Mesenchymal stem cell (in vitro differentiated cells and primary cell): ENCODE measurements around the gene PPP1R13L.
A peak's percentile ranks its signal among the peaks of the same experiment; 100 is the strongest.

ENCODE experiments used
- DNase-seq: peaks from one replicate; pipeline ENCODE4 v3.0.0-alpha.2; 2013
- H2AFZ ChIP-seq: one replicate; pipeline ENCODE4 v1.6.1; 2013; ENCODE audit warnings: low read depth, mild to moderate bottlenecking, control low read depth, inconsistent platforms, low read length, moderate library complexity
- H2AK5ac ChIP-seq: 2 replicates; pipeline ENCODE4 v1.6.1; 2013; ENCODE audit warnings: low read length, moderate library complexity, mild to moderate bottlenecking, inconsistent platforms; ENCODE audit not compliant: severe bottlenecking
- H2BK120ac ChIP-seq: one replicate; pipeline ENCODE4 v1.6.1; 2013; ENCODE audit warnings: low read depth, mild to moderate bottlenecking, inconsistent platforms, low read length, moderate library complexity
- H2BK12ac ChIP-seq, 2 experiments: one replicate each; pipeline ENCODE4 v1.6.1; 2013; ENCODE audit warnings: inconsistent platforms in 2 of 2, low read length in 2 of 2, mild to moderate bottlenecking in 2 of 2, moderate library complexity in 2 of 2, control low read depth in 1 of 2
- H2BK15ac ChIP-seq: one replicate; pipeline ENCODE4 v1.6.1; 2013; ENCODE audit warnings: mild to moderate bottlenecking, low read depth, inconsistent platforms; ENCODE audit not compliant: poor library complexity, severe bottlenecking
- H2BK5ac ChIP-seq: 2 replicates; pipeline ENCODE4 v1.6.1; 2013; ENCODE audit warnings: low read depth, mild to moderate bottlenecking, low read length, control low read depth, inconsistent platforms; ENCODE audit not compliant: poor library complexity, severe bottlenecking
- H3K14ac ChIP-seq, 2 experiments: one replicate each; pipeline ENCODE4 v1.6.1; 2013; ENCODE audit warnings: inconsistent platforms in 2 of 2, low read length in 2 of 2, control low read depth in 1 of 2, mild to moderate bottlenecking in 1 of 2, moderate library complexity in 1 of 2
- H3K18ac ChIP-seq, 2 experiments: one replicate each; pipeline ENCODE4 v1.6.1; 2013; ENCODE audit warnings: inconsistent platforms in 2 of 2, low read length in 2 of 2, control low read depth in 1 of 2, low read depth in 1 of 2, mild to moderate bottlenecking in 1 of 2
- H3K23ac ChIP-seq, 2 experiments: one replicate each; pipeline ENCODE4 v1.6.1; 2013; ENCODE audit warnings: inconsistent platforms in 2 of 2, low read length in 2 of 2, mild to moderate bottlenecking in 2 of 2, moderate library complexity in 2 of 2, control low read depth in 1 of 2
- H3K27ac ChIP-seq: 2 replicates; pipeline ENCODE4 v1.5.1; 2013; ENCODE audit warnings: mild to moderate bottlenecking, moderate library complexity, low read length, control low read depth, inconsistent platforms; ENCODE audit not compliant: poor library complexity, severe bottlenecking
- H3K27me3 ChIP-seq, 2 experiments: 2 replicates each; pipeline versions ENCODE4 v1.6.1 to v1.7.0; 2013; ENCODE audit warnings: low read length in 2 of 2, mild to moderate bottlenecking in 2 of 2, moderate library complexity in 2 of 2, control low read depth in 1 of 2, inconsistent platforms in 1 of 2; ENCODE audit not compliant: control insufficient read depth in 1 of 2, insufficient read depth in 1 of 2
- H3K36me3 ChIP-seq, 2 experiments: 2 replicates each; pipeline versions ENCODE4 v1.6.1 to v1.7.0; 2013; ENCODE audit warnings: low read length in 2 of 2, control low read depth in 1 of 2, inconsistent platforms in 1 of 2, low read depth in 1 of 2, mild to moderate bottlenecking in 1 of 2; ENCODE audit not compliant: insufficient read depth in 2 of 2, control insufficient read depth in 1 of 2
- H3K4ac ChIP-seq, 2 experiments: one replicate each; pipeline ENCODE4 v1.6.1; 2013; ENCODE audit warnings: inconsistent platforms in 2 of 2, low read length in 2 of 2, mild to moderate bottlenecking in 2 of 2, moderate library complexity in 2 of 2, control low read depth in 1 of 2, low read depth in 1 of 2
- H3K4me1 ChIP-seq: 2 replicates; pipeline ENCODE4 v1.6.1; 2013; ENCODE audit warnings: low read depth, low read length, control low read depth; ENCODE audit not compliant: control insufficient read depth, insufficient read depth
- H3K4me2 ChIP-seq: 2 replicates; pipeline ENCODE4 v1.6.1; 2013; ENCODE audit warnings: low read length, mild to moderate bottlenecking, inconsistent platforms; ENCODE audit not compliant: poor library complexity, severe bottlenecking
- H3K4me3 ChIP-seq, 2 experiments: 2 replicates each; pipeline versions ENCODE4 v1.5.1 to v1.7.0; 2013; ENCODE audit warnings: low read length in 2 of 2, mild to moderate bottlenecking in 2 of 2, control low read depth in 1 of 2, low read depth in 1 of 2; ENCODE audit not compliant: insufficient read depth in 1 of 2
- H3K79me1 ChIP-seq: replicated peaks from 2 replicates; pipeline ENCODE4 v1.6.1; 2013; ENCODE audit warnings: mild to moderate bottlenecking, control low read depth, low read length, inconsistent platforms; ENCODE audit not compliant: poor library complexity, severe bottlenecking
- H3K9ac ChIP-seq: 2 replicates; pipeline ENCODE4 v1.7.0; 2013; ENCODE audit warnings: mild to moderate bottlenecking, low read length, moderate library complexity
- H3K9me3 ChIP-seq: 2 replicates; pipeline ENCODE4 v1.7.0; 2013; ENCODE audit warnings: mild to moderate bottlenecking, low read length; ENCODE audit not compliant: control insufficient read depth
- H4K8ac ChIP-seq: one replicate; pipeline ENCODE4 v1.6.1; 2013; ENCODE audit warnings: inconsistent platforms, mild to moderate bottlenecking, low read length, moderate library complexity
- H4K91ac ChIP-seq: one replicate; pipeline ENCODE4 v1.6.1; 2013; ENCODE audit warnings: mild to moderate bottlenecking, low read length, inconsistent platforms
- WGBS: methylation state at CpG from one replicate; pipeline ENCODE4 v1.1.7; 2013; ENCODE audit warnings: mixed read lengths; 5-methylcytosine and 5-hydroxymethylcytosine counted together

Gene PPP1R13L

GRCh38 chr19:45400192-45400591, 4.7 kb downstream of the PPP1R13L start:
- Histone ChIP-seq H3K27me3 (no peaks in the 10 kb centered on the region), H3K14ac (no peak overlapping the region), H3K18ac (no peak overlapping the region), H2BK12ac (no peak overlapping the region), H3K4me1 (peaks cover 28% of the 10 kb centered on the region), H4K91ac (no peak overlapping the region), H2BK5ac (no peak overlapping the region), H3K79me1 (peaks cover 26% of the 10 kb centered on the region), H2BK15ac (no peak overlapping the region), H4K8ac (no peak overlapping the region), H3K23ac (no peak overlapping the region), H3K9me3 (no peaks in the 10 kb centered on the region), H2BK120ac (no peak overlapping the region), H2AFZ (no peak overlapping the region), H2AK5ac (no peak overlapping the region), H3K27ac (no peak overlapping the region), H3K4ac (no peak overlapping the region), H3K9ac (no peak overlapping the region), H3K36me3 (peaks cover 0 to 24% of the 10 kb centered on the region in 2 experiments), H3K4me2 (no peak overlapping the region), H3K4me3 (peak overlapping the region in 1 of 2 experiments; percentile 14)
- DNase-seq: no peak
- 85% methylated on average over 6 of the region's 6 CpGs for whole genome bisulfite sequencing

GRCh38 chr19:45395821-45396617, 8.8 kb downstream of the PPP1R13L start:
- no peak overlapping the region for H3K18ac ChIP-seq
- peaks cover 8% of the 10 kb centered on the region for H3K4me1 ChIP-seq
- peaks cover 12% of the 10 kb centered on the region for H3K79me1 ChIP-seq
- no peak overlapping the region for H3K23ac ChIP-seq
- H3K4ac ChIP-seq: no peak overlapping the region
- H3K9ac ChIP-seq: no peak overlapping the region
- no peak overlapping the region for H2AFZ ChIP-seq
- H2BK15ac ChIP-seq: peak overlapping the region; percentile 3
- H4K8ac ChIP-seq: no peak overlapping the region
- 51% methylated on average over 53 of the region's 59 CpGs for WGBS
- no peak overlapping the region for H4K91ac ChIP-seq
- no peaks in the 10 kb centered on the region for H3K27me3 ChIP-seq
- H3K4me2 ChIP-seq: no peak overlapping the region
- no peak overlapping the region for H2BK5ac ChIP-seq
- no peak overlapping the region for H3K4me3 ChIP-seq
- no peak for DNase-seq
- H2AK5ac ChIP-seq: no peak overlapping the region
- peaks cover 0 to 43% of the 10 kb centered on the region in 2 experiments for H3K36me3 ChIP-seq
- H3K9me3 ChIP-seq: no peaks in the 10 kb centered on the region
- H2BK12ac ChIP-seq: no peak overlapping the region
- H3K14ac ChIP-seq: no peak overlapping the region
- H2BK120ac ChIP-seq: no peak overlapping the region
- H3K27ac ChIP-seq: no peak overlapping the region

GRCh38 chr19:45391871-45392665, 12.8 kb downstream of the PPP1R13L start:
- Histone ChIP-seq H3K79me1 (peaks cover 1% of the 10 kb centered on the region), H3K27me3 (no peaks in the 10 kb centered on the region), H3K14ac (no peak overlapping the region), H3K23ac (no peak overlapping the region), H3K18ac (no peak overlapping the region), H3K4me1 (no peaks in the 10 kb centered on the region), H3K9me3 (no peaks in the 10 kb centered on the region), H3K9ac (no peak overlapping the region), H4K91ac (no peak overlapping the region), H3K4ac (no peak overlapping the region), H2BK12ac (no peak overlapping the region), H3K36me3 (peaks cover 0 to 38% of the 10 kb centered on the region in 2 experiments), H2AK5ac (no peak overlapping the region), H2BK120ac (no peak overlapping the region), H3K27ac (no peak overlapping the region), H2AFZ (no peak overlapping the region), H3K4me2 (no peak overlapping the region), H4K8ac (no peak overlapping the region), H3K4me3 (no peak overlapping the region), H2BK5ac (no peak overlapping the region), H2BK15ac (no peak overlapping the region)
- no peak for DNase-seq
- 95% methylated on average over 20 of the region's 21 CpGs for WGBS

- Histone ChIP-seq H3K9me3 (no peaks in the 10 kb centered on the region), H3K23ac (no peak overlapping the region), H3K4me2 (no peak overlapping the region), H3K14ac (no peak overlapping the region), H3K27ac (no peak overlapping the region), H3K4ac (no peak overlapping the region), H4K8ac (no peak overlapping the region), H2BK15ac (no peak overlapping the region), H3K4me3 (no peak overlapping the region), H2BK12ac (no peak overlapping the region), H2AK5ac (no peak overlapping the region), H2BK120ac (no peak overlapping the region), H2BK5ac (no peak overlapping the region), H3K79me1 (no peaks in the 10 kb centered on the region), H3K36me3 (peaks cover 0 to 31% of the 10 kb centered on the region in 2 experiments), H2AFZ (no peak overlapping the region), H3K27me3 (peaks cover 0 to under 1% of the 10 kb centered on the region in 2 experiments), H4K91ac (no peak overlapping the region), H3K4me1 (no peaks in the 10 kb centered on the region), H3K9ac (no peak overlapping the region), H3K18ac (no peak overlapping the region)
- DNase-seq: peak; percentile 33
- 74% methylated on average over 2 of the region's 3 CpGs for WGBS
Observed at GRCh38 chr19:45391346-45391745, 13.5 kb downstream of the PPP1R13L start.
